Type B pancreatic cell (in vitro differentiated cells): Measurements from ENCODE around the gene TSFM. TPM values are rescaled to one million over a fixed set of nuclear protein-coding genes. Genes with fewer than 3 reads are reported as not detected.

ENCODE experiments used
- DNase-seq: peaks from one replicate; pipeline ENCODE4 v3.0.0; 2021; ENCODE audit warnings: mixed read lengths; ENCODE audit not compliant: unreplicated experiment; ENCODE audit errors: extremely low spot score
- H3K27ac Mint-ChIP-seq: 2 replicates; pipeline ENCODE4 v1.8.0; 2021; ENCODE audit warnings: mild to moderate bottlenecking, mixed read lengths
- H3K27me3 Mint-ChIP-seq: 2 replicates; pipeline ENCODE4 v1.8.0; 2021; ENCODE audit warnings: mixed read lengths
- H3K36me3 Mint-ChIP-seq: 2 replicates; pipeline ENCODE4 v1.8.0; 2021; ENCODE audit warnings: mixed read lengths
- H3K4me1 Mint-ChIP-seq: one replicate; pipeline ENCODE4 v1.8.0; 2021; ENCODE audit warnings: mixed read lengths; ENCODE audit not compliant: unreplicated experiment
- H3K4me3 Mint-ChIP-seq: 2 replicates; pipeline ENCODE4 v1.8.0; 2021; ENCODE audit warnings: mild to moderate bottlenecking, mixed read lengths
- H3K9me3 Mint-ChIP-seq: 2 replicates; pipeline ENCODE4 v1.8.0; 2021; ENCODE audit warnings: mixed read lengths
- total RNA-seq: library from RNA; stranded (reverse); gene quantifications from 2 replicates; pipeline ENCODE4 v1.2.1, GENCODE V29; 2021; ENCODE audit warnings: low replicate concordance
- TF ChIP-seq, protein P1 (sequence below): fragments of 200-600 bp; sonication (generic); conservative IDR thresholded peaks from 2 replicates; pipeline ENCODE4 v1.5.0; 2021; ENCODE audit warnings: antibody characterized with exemption, mild to moderate bottlenecking

Gene TSFM
- total RNA-seq, 1 donor from 2014 or later = 33.0 TPM

DNA sequence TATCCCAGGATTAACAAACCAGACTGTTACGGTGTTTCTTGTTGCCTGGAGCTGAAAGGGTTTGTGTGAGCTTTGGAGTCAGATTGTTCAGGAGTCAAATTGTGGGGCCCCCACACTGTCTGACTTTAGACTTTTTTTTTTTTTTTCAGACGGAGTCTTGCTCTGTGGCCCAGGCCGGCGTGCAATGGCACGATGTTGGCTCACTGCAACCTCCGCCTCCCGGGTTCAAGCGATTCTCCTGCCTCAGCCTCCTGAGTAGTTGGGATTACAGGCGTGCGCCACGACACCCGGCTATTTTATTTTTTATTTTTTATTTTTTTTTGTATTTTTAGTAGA, 847 bp downstream of the TSFM start:
- no peak for DNase-seq
- H3K27me3 Mint-ChIP-seq = no peaks in the 10 kb centered on the region
- peak overlapping the region; percentile 97 for H3K27ac Mint-ChIP-seq
- H3K4me3 Mint-ChIP-seq = peak overlapping the region; percentile 100
- H3K4me1 Mint-ChIP-seq = peaks cover 7% of the 10 kb centered on the region
- peaks cover 20% of the 10 kb centered on the region for H3K36me3 Mint-ChIP-seq
- no peaks in the 10 kb centered on the region for H3K9me3 Mint-ChIP-seq
- TF ChIP-seq, protein P1, sequence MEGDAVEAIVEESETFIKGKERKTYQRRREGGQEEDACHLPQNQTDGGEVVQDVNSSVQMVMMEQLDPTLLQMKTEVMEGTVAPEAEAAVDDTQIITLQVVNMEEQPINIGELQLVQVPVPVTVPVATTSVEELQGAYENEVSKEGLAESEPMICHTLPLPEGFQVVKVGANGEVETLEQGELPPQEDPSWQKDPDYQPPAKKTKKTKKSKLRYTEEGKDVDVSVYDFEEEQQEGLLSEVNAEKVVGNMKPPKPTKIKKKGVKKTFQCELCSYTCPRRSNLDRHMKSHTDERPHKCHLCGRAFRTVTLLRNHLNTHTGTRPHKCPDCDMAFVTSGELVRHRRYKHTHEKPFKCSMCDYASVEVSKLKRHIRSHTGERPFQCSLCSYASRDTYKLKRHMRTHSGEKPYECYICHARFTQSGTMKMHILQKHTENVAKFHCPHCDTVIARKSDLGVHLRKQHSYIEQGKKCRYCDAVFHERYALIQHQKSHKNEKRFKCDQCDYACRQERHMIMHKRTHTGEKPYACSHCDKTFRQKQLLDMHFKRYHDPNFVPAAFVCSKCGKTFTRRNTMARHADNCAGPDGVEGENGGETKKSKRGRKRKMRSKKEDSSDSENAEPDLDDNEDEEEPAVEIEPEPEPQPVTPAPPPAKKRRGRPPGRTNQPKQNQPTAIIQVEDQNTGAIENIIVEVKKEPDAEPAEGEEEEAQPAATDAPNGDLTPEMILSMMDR = no peak

DNA sequence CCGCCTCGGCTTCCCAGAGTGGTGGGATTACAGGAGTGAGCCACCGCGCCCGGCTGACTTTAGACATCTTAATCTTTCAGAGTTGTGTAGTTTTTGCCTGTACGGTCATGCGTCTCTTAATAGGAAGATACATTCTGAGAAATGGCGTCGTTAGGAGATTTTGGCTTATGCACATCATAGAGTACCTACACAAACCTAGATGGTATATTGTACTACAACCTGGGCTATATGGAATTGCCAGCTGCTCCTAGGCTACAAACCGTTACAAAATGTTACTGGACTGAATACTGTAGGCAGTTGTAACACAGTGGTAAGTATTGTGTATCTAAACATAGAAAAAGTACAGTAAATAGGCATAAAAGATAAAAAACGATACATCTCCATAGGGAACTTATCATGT, 1.3 kb downstream of the TSFM start:
- TF ChIP-seq, protein P1 = no peak
- peak overlapping the region; percentile 82 for H3K4me3 Mint-ChIP-seq
- peaks cover 7% of the 10 kb centered on the region for H3K4me1 Mint-ChIP-seq
- DNase-seq = no peak
- no peaks in the 10 kb centered on the region for H3K9me3 Mint-ChIP-seq
- no peaks in the 10 kb centered on the region for H3K27me3 Mint-ChIP-seq
- peaks cover 20% of the 10 kb centered on the region for H3K36me3 Mint-ChIP-seq
- H3K27ac Mint-ChIP-seq = no peak overlapping the region

DNA sequence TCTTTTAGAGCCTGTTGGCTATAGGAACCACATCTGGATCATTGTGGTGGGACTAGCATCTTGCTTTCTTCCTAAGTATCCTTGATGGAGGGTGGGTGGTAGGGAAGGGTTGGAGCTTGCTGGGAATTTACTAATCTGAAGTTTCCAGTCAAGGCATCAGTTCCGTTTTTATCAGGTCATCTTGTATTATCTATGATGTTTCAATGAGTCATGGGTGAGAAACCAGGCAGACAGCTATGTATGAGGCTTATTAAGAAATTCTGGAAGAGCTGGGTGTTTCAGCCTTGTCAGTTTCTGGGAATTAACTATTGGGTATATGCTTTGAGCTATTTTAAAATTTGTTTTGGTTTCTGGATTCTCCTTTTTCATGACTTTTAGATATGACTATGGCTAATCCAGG, 11.3 kb downstream of the TSFM start:
- H3K4me3 Mint-ChIP-seq = no peak overlapping the region
- no peaks in the 10 kb centered on the region for H3K9me3 Mint-ChIP-seq
- H3K27ac Mint-ChIP-seq = no peak overlapping the region
- peaks cover 12% of the 10 kb centered on the region for H3K36me3 Mint-ChIP-seq
- TF ChIP-seq, protein P1 = no peak
- DNase-seq = no peak
- no peaks in the 10 kb centered on the region for H3K4me1 Mint-ChIP-seq
- no peaks in the 10 kb centered on the region for H3K27me3 Mint-ChIP-seq

DNA sequence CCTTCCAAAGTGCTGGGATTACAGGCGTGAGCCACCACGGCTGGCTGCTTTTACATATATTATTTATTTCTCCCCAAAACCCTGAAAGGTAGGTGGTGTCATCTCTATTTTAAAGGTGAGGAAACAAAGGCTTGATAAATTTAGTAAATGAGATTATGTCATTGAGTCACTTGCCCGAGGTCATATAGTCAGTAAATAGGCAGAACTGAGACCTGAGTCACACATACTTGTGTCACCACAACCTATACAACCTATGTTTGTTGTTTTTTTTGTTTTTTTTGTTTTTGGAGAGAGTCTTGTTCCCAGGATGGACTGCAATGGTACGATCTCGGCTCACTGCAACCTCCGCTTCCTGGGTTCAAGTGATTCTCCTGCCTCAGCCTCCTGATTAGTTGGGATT, 12.8 kb downstream of the TSFM start:
- no peaks in the 10 kb centered on the region for H3K27me3 Mint-ChIP-seq
- TF ChIP-seq, protein P1 = no peak
- H3K36me3 Mint-ChIP-seq = peaks cover 16% of the 10 kb centered on the region
- H3K4me1 Mint-ChIP-seq = no peaks in the 10 kb centered on the region
- H3K9me3 Mint-ChIP-seq = no peaks in the 10 kb centered on the region
- DNase-seq = no peak
- no peak overlapping the region for H3K27ac Mint-ChIP-seq
- H3K4me3 Mint-ChIP-seq = no peak overlapping the region

DNA sequence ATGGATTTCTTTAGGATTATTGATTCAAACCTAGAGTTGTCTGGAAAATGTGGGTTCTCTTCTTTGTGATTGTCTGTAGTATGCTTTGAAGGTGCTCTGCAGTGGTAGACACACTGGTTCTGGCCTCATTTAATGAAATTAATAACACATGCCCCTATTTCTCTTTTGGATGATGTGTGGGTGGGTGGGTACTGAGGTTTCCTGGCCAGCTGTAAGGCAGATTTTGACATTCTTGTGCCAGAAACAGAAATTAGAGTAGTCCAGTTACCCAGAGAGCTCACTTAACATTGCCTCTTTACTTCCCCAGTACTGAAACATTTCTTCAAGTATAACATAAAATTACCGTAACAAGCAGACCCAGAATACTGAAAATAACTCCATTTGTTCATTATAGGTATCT, 14.4 kb downstream of the TSFM start:
- no peaks in the 10 kb centered on the region for H3K9me3 Mint-ChIP-seq
- H3K4me1 Mint-ChIP-seq = no peaks in the 10 kb centered on the region
- TF ChIP-seq, protein P1 = no peak

DNA sequence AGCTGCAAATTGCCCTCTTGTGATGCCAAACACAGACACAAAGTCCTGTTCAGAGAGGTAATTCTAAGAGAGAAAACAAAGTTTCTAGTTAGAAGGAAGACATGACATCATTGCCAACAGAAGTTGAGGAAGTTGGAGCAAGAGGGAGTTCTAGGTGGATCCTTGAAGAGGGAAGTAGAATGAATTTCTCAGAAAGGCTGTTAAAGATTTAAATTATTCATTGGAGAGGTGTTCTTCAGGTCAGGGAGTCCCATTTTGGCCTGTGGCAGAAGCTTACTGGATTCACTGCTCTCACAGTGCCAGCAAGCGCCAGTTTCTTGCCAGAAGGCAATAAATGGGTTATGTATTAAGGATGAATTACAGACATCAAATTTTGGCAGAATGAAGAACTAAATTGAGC, 15.3 kb downstream of the TSFM start:
- H3K36me3 Mint-ChIP-seq = peaks cover 14% of the 10 kb centered on the region
- no peak overlapping the region for H3K4me3 Mint-ChIP-seq
- TF ChIP-seq, protein P1 = no peak
- H3K27ac Mint-ChIP-seq = no peak overlapping the region
- H3K4me1 Mint-ChIP-seq = no peaks in the 10 kb centered on the region
- DNase-seq = no peak
- H3K27me3 Mint-ChIP-seq = no peaks in the 10 kb centered on the region
- no peaks in the 10 kb centered on the region for H3K9me3 Mint-ChIP-seq

More for the DNA sequence above, 14.4 kb downstream of the TSFM start:
- Mint-ChIP-seq H3K4me3 (no peak overlapping the region), H3K36me3 (peaks cover 16% of the 10 kb centered on the region), H3K27me3 (no peaks in the 10 kb centered on the region), H3K27ac (no peak overlapping the region)
- DNase-seq = no peak
